Natural killer cell (primary cell): Measurements from ENCODE around the gene SH3BP2. TPM values are rescaled to one million over a fixed set of nuclear protein-coding genes. Genes with fewer than 3 reads are reported as not detected.
A peak's percentile ranks its signal among the peaks of the same experiment; 100 is the strongest.

ENCODE experiments used
- ATAC-seq, 3 donors: fragments of 150-1000 bp in 2 of 3; fragments of 200-7000 bp in 1 of 3; cut with Tn5 transposase; 1 replicate in 1 of 3; 2 replicates in 2 of 3; pipeline ENCODE4 v1.10.0; 2021; ENCODE audit warnings: mild to moderate bottlenecking in 2 of 3, moderate library complexity in 2 of 3
- DNase-seq, 2 donors: peaks; one replicate each; pipeline versions ENCODE4 v3.0.0 to v3.0.0-alpha.2; 2013 to 2021; ENCODE audit warnings: mixed read lengths in 1 of 2
- H3K27ac ChIP-seq: one replicate; pipeline ENCODE4 v1.5.1; 2013; ENCODE audit warnings: mild to moderate bottlenecking, low read length
- H3K27me3 ChIP-seq: one replicate; pipeline ENCODE4 v1.6.1; 2013; ENCODE audit warnings: low read length; ENCODE audit not compliant: control insufficient read depth, insufficient read depth
- H3K36me3 ChIP-seq: one replicate; pipeline ENCODE4 v1.6.1; 2013; ENCODE audit warnings: low read length; ENCODE audit not compliant: control insufficient read depth, insufficient read depth
- H3K4me1 ChIP-seq: one replicate; pipeline ENCODE4 v1.6.1; 2013; ENCODE audit warnings: low read length; ENCODE audit not compliant: control insufficient read depth, insufficient read depth
- H3K4me3 ChIP-seq: one replicate; pipeline ENCODE4 v1.5.1; 2013; ENCODE audit warnings: low read length
- H3K9me3 ChIP-seq: one replicate; pipeline ENCODE4 v1.6.1; 2013; ENCODE audit warnings: low read length; ENCODE audit not compliant: control insufficient read depth, insufficient read depth
- H3K27ac Mint-ChIP-seq, 2 donors: one replicate each; pipeline ENCODE4 v1.8.0; 2022; ENCODE audit warnings: mild to moderate bottlenecking in 2 of 2, mixed read lengths in 2 of 2, moderate library complexity in 1 of 2
- H3K27me3 Mint-ChIP-seq, 2 donors: one replicate each; pipeline ENCODE4 v1.8.0; 2022; ENCODE audit warnings: low read depth in 2 of 2, mixed read lengths in 2 of 2
- H3K36me3 Mint-ChIP-seq: one replicate; pipeline ENCODE4 v1.8.0; 2022; ENCODE audit warnings: mixed read lengths
- H3K4me1 Mint-ChIP-seq, 2 donors: one replicate each; pipeline ENCODE4 v1.8.0; 2022; ENCODE audit warnings: mixed read lengths in 2 of 2
- H3K4me3 Mint-ChIP-seq: one replicate; pipeline ENCODE4 v1.8.0; 2022; ENCODE audit warnings: mild to moderate bottlenecking, moderate library complexity, mixed read lengths
- H3K9me3 Mint-ChIP-seq, 2 donors: one replicate each; pipeline ENCODE4 v1.8.0; 2022; ENCODE audit warnings: mixed read lengths in 2 of 2
- WGBS: methylation state at CpG from one replicate; pipeline ENCODE4 v1.1.7; 2013; ENCODE audit warnings: missing lambda C conversion rate; ENCODE audit not compliant: insufficient coverage; 5-methylcytosine and 5-hydroxymethylcytosine counted together
- intact Hi-C: fragments of 100-400 bp; cut with micrococcal nuclease; formaldehyde crosslinking; loops from one replicate; pipeline ENCODE4 v1.14.2; 2022
- total RNA-seq, 4 donors: library from RNA; stranded (reverse); fragments of 120-200 nt in 1 of 4; gene quantifications; one replicate each; pipeline versions ENCODE4 v1.2.3 to v1.2.4, GENCODE V29; 2013 to 2022
- TF ChIP-seq, protein P1 (sequence below): fragments of 200-600 bp; IDR thresholded peaks from one replicate; pipeline ENCODE4 v1.8.0; 2022; ENCODE audit warnings: antibody characterized with exemption

The SH3BP2 gene
- total RNA-seq, 3 donors from 2014 or later (not counting 1 experiment from before 2014, with no cell fraction given) = 213 to 283 (median 221) TPM

DNA sequence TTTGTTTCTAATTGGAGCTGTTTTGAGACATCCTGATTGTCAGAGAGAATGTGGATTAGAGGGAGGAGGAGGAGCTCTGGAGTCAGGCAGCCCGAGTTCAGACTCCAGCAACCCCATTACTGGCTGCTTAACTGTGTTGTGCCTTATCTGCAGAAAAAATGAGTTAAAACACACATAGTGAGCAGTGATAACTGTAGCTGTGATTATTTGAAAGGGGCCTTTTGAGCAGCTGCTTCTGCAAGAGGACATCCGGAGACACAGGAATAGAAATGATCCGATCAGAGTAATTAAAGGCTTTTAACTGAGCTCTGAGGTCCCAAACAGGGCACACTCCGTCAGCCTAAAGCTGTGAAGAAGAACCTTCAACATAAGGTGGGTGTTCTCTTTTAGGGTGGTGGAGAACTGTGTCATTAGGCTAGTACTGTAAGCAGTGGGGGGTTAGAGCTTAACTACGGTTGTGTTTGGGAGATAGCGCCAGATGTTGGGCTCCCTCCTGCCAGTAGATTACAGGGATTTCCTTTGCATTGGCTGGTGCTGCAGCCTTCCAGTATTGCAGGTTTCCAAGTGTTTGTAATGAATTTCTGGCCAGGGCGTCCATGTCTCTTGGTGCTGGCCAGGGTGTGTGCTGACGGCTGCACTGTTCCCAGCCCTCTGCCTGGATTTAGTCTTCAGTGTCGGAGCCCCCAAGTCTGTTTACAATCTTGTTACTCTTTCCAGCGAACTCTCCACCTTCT lies 75.0 kb downstream of the SH3BP2 start:
- Histone ChIP-seq H3K4me1 (peaks cover 31% of the 10 kb centered on the region), H3K27ac (no peak overlapping the region)

DNA sequence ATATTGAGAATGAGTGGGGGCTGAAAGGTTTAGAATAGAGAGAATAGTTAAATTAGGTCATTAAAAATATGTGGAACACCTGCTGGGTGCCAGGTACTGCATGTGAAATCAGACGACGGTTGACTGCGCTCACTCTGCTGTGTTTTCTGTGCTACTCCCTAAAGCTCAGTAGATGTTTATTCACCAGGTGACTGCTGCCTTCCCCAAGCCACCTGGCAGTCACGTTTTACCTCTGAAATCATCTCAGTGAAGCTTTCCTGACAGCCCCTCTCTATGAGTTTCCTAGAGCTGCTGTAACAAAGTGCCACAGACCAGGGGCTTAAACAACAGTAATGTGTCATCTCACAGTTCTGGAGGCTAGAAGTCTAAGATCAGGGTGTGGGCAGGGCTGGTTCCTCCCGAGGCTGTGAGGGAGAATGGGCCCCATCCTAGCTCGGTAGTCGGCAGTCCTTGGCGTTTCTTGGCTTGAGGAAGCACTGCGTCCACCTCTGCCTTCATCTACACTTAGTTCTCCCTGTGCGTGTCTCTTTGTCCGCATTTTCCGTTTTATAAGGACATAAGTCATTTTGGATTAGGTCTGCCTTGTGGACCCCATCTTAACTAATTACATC lies 76.1 kb downstream of the SH3BP2 start:
- Mint-ChIP-seq H3K4me1 (peaks cover 79 to 82% of the 10 kb centered on the region in 2 donors), H3K27ac (peak overlapping the region; percentile 81), H3K9me3 (no peaks in the 10 kb centered on the region), H3K4me3 (no peak overlapping the region), H3K36me3 (no peaks in the 10 kb centered on the region), H3K27me3 (no peaks in the 10 kb centered on the region)
- intact Hi-C loops = no loop called here
- no peak for DNase-seq
- WGBS = 87% methylated on average over 12 of the region's 12 CpGs
- Histone ChIP-seq H3K9me3 (no peaks in the 10 kb centered on the region), H3K27me3 (no peaks in the 10 kb centered on the region), H3K4me1 (peaks cover 33% of the 10 kb centered on the region), H3K36me3 (peaks cover 12% of the 10 kb centered on the region), H3K27ac (no peak overlapping the region), H3K4me3 (no peak overlapping the region)
- ATAC-seq = no peak
- TF ChIP-seq, protein P1, sequence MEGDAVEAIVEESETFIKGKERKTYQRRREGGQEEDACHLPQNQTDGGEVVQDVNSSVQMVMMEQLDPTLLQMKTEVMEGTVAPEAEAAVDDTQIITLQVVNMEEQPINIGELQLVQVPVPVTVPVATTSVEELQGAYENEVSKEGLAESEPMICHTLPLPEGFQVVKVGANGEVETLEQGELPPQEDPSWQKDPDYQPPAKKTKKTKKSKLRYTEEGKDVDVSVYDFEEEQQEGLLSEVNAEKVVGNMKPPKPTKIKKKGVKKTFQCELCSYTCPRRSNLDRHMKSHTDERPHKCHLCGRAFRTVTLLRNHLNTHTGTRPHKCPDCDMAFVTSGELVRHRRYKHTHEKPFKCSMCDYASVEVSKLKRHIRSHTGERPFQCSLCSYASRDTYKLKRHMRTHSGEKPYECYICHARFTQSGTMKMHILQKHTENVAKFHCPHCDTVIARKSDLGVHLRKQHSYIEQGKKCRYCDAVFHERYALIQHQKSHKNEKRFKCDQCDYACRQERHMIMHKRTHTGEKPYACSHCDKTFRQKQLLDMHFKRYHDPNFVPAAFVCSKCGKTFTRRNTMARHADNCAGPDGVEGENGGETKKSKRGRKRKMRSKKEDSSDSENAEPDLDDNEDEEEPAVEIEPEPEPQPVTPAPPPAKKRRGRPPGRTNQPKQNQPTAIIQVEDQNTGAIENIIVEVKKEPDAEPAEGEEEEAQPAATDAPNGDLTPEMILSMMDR = no peak

More for the DNA sequence above, 75.0 kb downstream of the SH3BP2 start:
- intact Hi-C loops = no loop called here
- 79% methylated on average over 10 of the region's 10 CpGs for WGBS
- Histone ChIP-seq H3K36me3 (peaks cover 10% of the 10 kb centered on the region), H3K27me3 (no peaks in the 10 kb centered on the region), H3K9me3 (no peaks in the 10 kb centered on the region), H3K4me3 (no peak overlapping the region)
- H3K36me3 Mint-ChIP-seq = no peaks in the 10 kb centered on the region
- DNase-seq (no peak), ATAC-seq (no peak)
- peak overlapping the region; percentile 2 for H3K4me3 Mint-ChIP-seq
- TF ChIP-seq, protein P1 = no peak
- H3K27me3 Mint-ChIP-seq = no peaks in the 10 kb centered on the region
- H3K27ac Mint-ChIP-seq = peak overlapping the region; percentile 81
- H3K9me3 Mint-ChIP-seq = no peaks in the 10 kb centered on the region
- H3K4me1 Mint-ChIP-seq = peaks cover 83 to 85% of the 10 kb centered on the region in 2 donors

DNA sequence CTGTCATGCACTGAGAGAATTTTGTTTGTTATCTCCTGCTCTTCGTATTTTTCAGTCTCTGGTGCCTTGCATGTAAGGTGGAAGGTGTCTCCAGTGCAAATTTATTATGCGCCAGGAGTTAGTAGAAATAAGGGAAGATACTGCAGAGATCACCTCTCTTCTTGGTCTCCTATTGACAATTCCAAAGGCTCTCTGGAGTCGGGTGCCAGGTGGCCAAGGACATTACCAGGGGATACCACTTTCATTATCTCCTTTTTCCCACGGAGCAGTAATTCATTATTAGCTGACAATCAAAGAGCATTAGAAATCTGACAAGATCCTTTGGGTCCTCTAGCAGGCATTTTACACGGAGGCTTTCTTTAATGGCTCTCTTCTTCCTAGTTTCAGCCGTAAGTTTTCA lies 76.8 kb downstream of the SH3BP2 start:
- H3K27me3 ChIP-seq = no peaks in the 10 kb centered on the region
- no peak for DNase-seq
- H3K27ac ChIP-seq = no peak overlapping the region
- no peaks in the 10 kb centered on the region for H3K9me3 ChIP-seq
- Mint-ChIP-seq H3K27ac (peak overlapping the region; percentile 81), H3K4me1 (peaks cover 79 to 80% of the 10 kb centered on the region in 2 donors), H3K36me3 (no peaks in the 10 kb centered on the region), H3K9me3 (no peaks in the 10 kb centered on the region), H3K4me3 (no peak overlapping the region), H3K27me3 (no peaks in the 10 kb centered on the region)
- no peak overlapping the region for H3K4me3 ChIP-seq
- intact Hi-C loops = loop anchor here (10.0 kb wide), 1 partner anchor 55 kb away; no protein-coding TSS in a partner anchor
- no peak for ATAC-seq
- WGBS = 92% methylated on average over 6 of the region's 6 CpGs
- H3K36me3 ChIP-seq = peaks cover 12% of the 10 kb centered on the region
- TF ChIP-seq, protein P1 = no peak
- H3K4me1 ChIP-seq = peaks cover 32% of the 10 kb centered on the region
